ENCODE data around the gene ACSM2A.
"Not testable (repeated sequence)": the region's sequence is repeated elsewhere in the genome, so short reads cannot be mapped to it uniquely, and the experiment has no call there.

Gene ACSM2A

DNA sequence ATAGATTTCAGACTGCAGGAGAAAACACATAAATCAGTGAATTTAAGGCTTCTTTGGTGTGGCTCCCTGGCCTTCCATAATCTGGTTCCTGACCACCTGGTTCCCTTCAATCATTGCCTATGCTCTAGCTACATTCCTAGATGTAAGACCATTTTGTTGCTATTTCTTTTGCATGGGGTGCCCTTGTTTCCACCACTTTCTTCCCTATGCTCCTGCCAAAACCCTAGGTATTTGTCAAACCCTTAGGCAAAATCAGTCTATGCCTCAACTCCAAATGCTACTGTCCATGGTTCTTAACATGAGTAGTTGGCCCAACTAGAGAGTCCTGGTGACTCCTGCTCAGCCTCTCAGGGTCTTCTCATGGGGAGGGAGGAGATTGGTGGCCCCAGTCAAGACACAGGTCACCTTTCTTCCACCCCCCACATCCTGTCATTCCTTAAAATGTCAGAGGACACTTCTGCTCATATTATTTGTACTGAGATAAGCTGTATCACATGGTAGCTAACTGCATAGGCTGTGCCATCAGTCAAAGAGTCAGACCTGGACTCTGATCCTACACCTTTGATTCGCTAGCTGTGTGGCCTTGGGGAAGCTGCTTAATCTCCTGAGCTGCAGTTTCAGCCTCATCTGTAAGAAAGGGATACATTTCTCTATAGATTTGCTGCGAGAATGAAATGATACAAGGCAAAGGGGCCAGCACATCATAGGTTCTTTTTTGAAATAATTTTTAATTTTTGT is 27.0 kb upstream of the ACSM2A start:
- no peak for TF ChIP-seq Cebpa-rat (IDR thresholded peaks at IDR 0.05)
- no peaks in the 10 kb centered on the region for H3K36me3 ChIP-seq
- no peaks in the 10 kb centered on the region for H4K20me1 ChIP-seq
- H3K27me3 ChIP-seq: no peaks in the 10 kb centered on the region
- H3K4me3 ChIP-seq: no peak overlapping the region
- no peak overlapping the region for H3K27ac ChIP-seq
- H3K9me3 ChIP-seq: no peaks in the 10 kb centered on the region
- no peak overlapping the region for H3K9ac ChIP-seq
- H3K4me1 ChIP-seq: no peaks in the 10 kb centered on the region
- no peak overlapping the region for H3K4me2 ChIP-seq

DNA sequence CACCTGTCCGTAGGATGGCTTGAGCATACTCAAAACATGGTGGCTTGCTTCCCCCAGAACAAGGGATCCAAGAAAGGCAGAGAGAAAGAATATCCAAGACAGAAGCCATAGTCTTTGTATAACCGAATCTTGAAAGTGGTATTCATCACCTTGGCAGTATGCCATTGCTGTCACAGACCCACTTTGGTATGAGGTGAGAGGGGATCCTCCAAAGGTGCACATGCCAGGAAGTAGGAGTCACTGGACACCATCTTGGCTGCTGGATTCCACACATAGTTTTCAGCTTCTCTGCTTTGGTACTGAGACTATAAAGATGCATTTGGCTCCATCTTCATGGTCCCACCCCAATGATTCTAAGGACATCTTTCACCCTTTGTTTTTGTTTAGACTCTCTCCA is 23.9 kb upstream of the ACSM2A start:
- not testable (repeated sequence) for H4K20me1 ChIP-seq, H3K9me3 ChIP-seq, H3K4me2 ChIP-seq, H3K27ac ChIP-seq, H3K9ac ChIP-seq, H3K4me3 ChIP-seq, H3K4me1 ChIP-seq, H3K36me3 ChIP-seq, H3K27me3 ChIP-seq

- H3K9me3 ChIP-seq, H3K4me2 ChIP-seq, H3K36me3 ChIP-seq, H3K9ac ChIP-seq, H3K4me3 ChIP-seq, H3K27me3 ChIP-seq, H4K20me1 ChIP-seq, H3K27ac ChIP-seq, H3K4me1 ChIP-seq: not testable (repeated sequence)
These were observed 21.8 kb upstream of the ACSM2A start for GRCh38 chr16:20429499-20429898.

DNA sequence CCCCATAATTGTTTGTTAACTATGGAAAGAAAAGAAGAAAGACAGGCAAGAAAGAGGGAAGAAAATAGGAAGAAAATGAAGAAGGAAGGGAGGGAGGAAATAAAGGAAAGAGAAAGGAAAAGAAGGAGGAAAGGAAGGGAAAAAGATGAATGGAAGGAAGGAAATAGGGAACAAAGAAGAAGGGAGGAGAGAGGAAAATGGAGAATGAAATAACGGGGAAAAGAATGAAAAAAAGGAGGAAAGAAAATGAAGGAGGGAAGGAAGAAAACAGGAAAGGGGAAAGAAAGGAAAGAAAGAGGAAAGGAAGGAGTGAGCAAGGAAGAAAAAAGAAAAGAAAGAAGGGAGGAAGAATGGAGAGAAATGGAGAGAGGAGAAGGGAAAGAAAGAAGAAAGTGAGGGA is 20.8 kb upstream of the ACSM2A start:
- not testable (repeated sequence) for H3K4me1 ChIP-seq, H3K27me3 ChIP-seq, H3K9ac ChIP-seq, H3K4me3 ChIP-seq, H3K4me2 ChIP-seq, H3K27ac ChIP-seq, H3K9me3 ChIP-seq, H3K36me3 ChIP-seq, H4K20me1 ChIP-seq

GRCh38 chr16:20430948-20431347 is 20.4 kb upstream of the ACSM2A start:
- H3K4me1 ChIP-seq: no peaks in the 10 kb centered on the region
- TF ChIP-seq Cebpa-rat (IDR thresholded peaks at IDR 0.05): no peak
- no peak overlapping the region for H3K9ac ChIP-seq
- no peaks in the 10 kb centered on the region for H3K27me3 ChIP-seq
- H3K36me3 ChIP-seq: no peaks in the 10 kb centered on the region
- H3K4me3 ChIP-seq: no peak overlapping the region
- H4K20me1 ChIP-seq: no peaks in the 10 kb centered on the region
- no peaks in the 10 kb centered on the region for H3K9me3 ChIP-seq
- H3K4me2 ChIP-seq: no peak overlapping the region
- no peak overlapping the region for H3K27ac ChIP-seq

DNA sequence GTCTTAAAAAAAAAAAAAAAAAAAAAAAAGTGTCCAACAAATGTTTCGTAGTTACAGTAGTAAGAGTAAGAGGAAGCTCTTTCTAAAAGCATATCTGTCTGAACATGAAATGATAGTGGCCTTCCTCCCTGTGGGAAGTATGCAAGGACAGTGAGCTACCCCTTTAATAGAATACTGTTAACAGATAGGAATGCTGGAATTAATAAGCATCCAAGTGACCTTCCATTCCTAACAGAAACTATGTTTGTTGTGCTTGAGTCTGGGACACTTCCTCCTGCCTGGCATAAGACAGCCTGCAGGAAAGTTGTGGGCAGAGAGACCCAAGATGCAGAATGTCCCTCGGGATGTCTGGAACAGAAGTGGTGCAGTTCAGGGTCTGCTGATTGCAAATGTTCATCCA is 12.4 kb upstream of the ACSM2A start:
- H3K27me3 ChIP-seq, H3K36me3 ChIP-seq, H3K4me1 ChIP-seq, H4K20me1 ChIP-seq, H3K9ac ChIP-seq, H3K9me3 ChIP-seq, H3K27ac ChIP-seq, H3K4me2 ChIP-seq, H3K4me3 ChIP-seq: not testable (repeated sequence)

GRCh38 chr16:20439820-20440231 is 11.5 kb upstream of the ACSM2A start:
- H3K9ac ChIP-seq, H3K4me1 ChIP-seq, H3K4me2 ChIP-seq, H3K27me3 ChIP-seq, H3K9me3 ChIP-seq, H3K36me3 ChIP-seq, H3K27ac ChIP-seq, H3K4me3 ChIP-seq, H4K20me1 ChIP-seq: not testable (repeated sequence)

DNA sequence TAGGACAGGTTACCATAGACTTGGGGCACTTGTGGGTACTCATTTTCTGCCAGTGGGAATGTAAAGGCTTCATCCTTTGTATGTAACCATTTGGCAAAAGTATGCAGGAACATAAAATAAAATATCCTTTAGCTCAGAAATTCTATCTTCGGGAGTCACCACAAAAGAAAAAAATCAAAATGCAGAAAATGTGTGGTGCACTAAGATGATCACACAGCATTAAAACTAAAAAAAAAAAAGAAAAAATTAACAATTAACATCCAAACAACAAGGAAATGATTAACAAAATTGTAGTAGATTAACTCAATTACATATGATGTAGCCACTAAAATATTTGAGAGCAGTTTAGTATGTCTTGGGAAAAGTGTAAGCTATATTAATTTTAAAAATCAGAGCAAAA is 10.6 kb upstream of the ACSM2A start:
- not testable (repeated sequence) for H3K27me3 ChIP-seq, H3K4me3 ChIP-seq, H3K4me1 ChIP-seq, H4K20me1 ChIP-seq, H3K4me2 ChIP-seq, H3K36me3 ChIP-seq, H3K9ac ChIP-seq, H3K27ac ChIP-seq, H3K9me3 ChIP-seq

DNA sequence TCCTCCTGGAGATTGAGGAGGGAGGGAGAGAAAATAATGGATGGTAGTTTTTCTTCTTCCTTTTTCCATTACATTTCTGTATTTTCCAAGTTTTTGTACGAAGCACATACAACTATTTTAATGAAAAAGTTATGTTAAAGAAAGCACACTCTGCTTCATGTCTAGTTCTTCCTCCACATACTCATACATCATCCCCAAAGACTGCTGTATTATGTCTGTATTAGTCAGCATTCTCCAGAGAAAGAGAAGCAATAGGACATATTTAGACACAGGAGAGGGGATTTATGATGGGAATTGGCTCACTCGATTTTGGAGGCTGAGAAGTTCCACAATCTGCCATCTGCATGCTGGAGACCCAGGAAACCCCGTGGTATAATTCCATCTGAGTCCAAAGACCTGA is 10.1 kb upstream of the ACSM2A start:
- no peak overlapping the region for H3K9ac ChIP-seq
- H3K4me2 ChIP-seq: no peak overlapping the region
- TF ChIP-seq Cebpa-rat (IDR thresholded peaks at IDR 0.05): no peak
- no peak overlapping the region for H3K27ac ChIP-seq
- no peaks in the 10 kb centered on the region for H3K9me3 ChIP-seq
- H3K4me3 ChIP-seq: no peak overlapping the region
- no peaks in the 10 kb centered on the region for H4K20me1 ChIP-seq
- no peaks in the 10 kb centered on the region for H3K27me3 ChIP-seq
- H3K4me1 ChIP-seq: no peaks in the 10 kb centered on the region
- no peaks in the 10 kb centered on the region for H3K36me3 ChIP-seq

DNA sequence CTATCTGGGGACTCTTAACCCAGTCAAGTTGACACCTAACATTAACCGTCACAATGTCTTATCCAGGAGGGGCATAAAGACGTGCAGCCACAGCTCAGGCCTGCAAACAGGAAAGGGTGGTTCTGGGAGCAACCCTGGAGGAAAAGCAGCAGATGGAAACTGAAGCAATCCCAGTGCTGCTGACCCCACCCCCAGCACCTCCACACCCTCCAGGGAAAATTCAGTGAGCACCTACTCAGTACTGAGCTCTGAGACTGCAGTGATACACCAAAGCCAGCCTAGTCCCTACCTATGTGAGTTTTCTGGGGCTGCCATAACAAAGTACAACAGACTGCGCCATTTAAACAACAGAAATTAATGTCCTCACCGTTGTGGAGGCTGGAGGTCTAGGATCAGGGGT is 9.5 kb upstream of the ACSM2A start:
- not testable (repeated sequence) for H3K9me3 ChIP-seq, H3K27me3 ChIP-seq, H3K4me3 ChIP-seq, H3K27ac ChIP-seq, H4K20me1 ChIP-seq, H3K9ac ChIP-seq, H3K4me1 ChIP-seq, H3K4me2 ChIP-seq, H3K36me3 ChIP-seq

GRCh38 chr16:20446652-20447393 is 4.5 kb upstream of the ACSM2A start:
- H3K27me3 ChIP-seq, H4K20me1 ChIP-seq, H3K9ac ChIP-seq: not testable (repeated sequence)

DNA sequence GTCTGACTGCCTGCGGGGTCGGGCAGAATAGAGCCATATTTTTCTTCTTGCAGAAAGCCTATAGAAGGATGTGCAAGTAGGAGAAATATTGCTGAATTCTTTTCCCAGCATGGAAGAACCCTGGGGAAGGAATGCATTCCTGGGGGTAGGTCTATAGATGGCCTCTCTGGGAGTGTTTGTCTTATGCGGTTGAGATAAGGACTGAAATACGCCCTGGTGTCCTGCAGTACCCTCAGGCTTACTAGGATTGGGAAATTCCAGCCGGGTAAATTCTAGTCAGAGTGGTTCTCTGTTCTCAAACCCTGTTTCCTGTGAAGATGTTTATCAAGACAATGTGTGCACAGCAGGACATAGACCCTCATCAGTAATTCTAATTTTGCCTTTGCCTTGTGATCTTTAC is 2.3 kb downstream of the ACSM2A start:
- H3K9ac ChIP-seq, H3K4me1 ChIP-seq, H3K27ac ChIP-seq, H3K36me3 ChIP-seq, H3K4me3 ChIP-seq, H3K27me3 ChIP-seq, H3K4me2 ChIP-seq, H4K20me1 ChIP-seq, H3K9me3 ChIP-seq: not testable (repeated sequence)

More at GRCh38 chr16:20446652-20447393, 4.5 kb upstream of the ACSM2A start:
- H3K9me3 ChIP-seq, H3K4me3 ChIP-seq, H3K36me3 ChIP-seq, H3K27ac ChIP-seq, H3K4me1 ChIP-seq, H3K4me2 ChIP-seq: not testable (repeated sequence)

DNA sequence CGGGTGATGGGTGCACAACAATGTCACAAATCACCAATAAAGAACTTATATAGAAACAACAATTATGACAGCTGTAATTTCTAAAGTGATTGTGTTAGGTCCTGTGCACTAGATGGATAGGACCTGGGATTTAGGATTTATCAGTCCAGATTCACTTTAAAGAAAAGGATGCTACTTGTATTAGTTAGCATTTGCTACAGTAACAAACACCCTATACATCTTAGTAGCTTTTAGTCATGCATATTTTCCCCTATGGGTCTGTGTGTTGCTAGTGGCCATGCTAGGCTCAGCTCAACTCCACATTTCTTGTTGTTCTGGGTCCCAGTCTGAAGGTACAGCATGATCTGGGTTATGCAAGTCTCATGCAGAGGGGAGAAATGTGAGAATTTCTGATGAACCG is 7.9 kb downstream of the ACSM2A start:
- not testable (repeated sequence) for H3K27me3 ChIP-seq, H4K20me1 ChIP-seq, H3K4me3 ChIP-seq, H3K4me2 ChIP-seq, H3K36me3 ChIP-seq, H3K9me3 ChIP-seq, H3K27ac ChIP-seq, H3K9ac ChIP-seq, H3K4me1 ChIP-seq

GRCh38 chr16:20460313-20460712 is 9.0 kb downstream of the ACSM2A start:
- not testable (repeated sequence) for H3K36me3 ChIP-seq, H4K20me1 ChIP-seq, H3K4me2 ChIP-seq, H3K27me3 ChIP-seq, H3K9ac ChIP-seq, H3K9me3 ChIP-seq, H3K4me3 ChIP-seq, H3K4me1 ChIP-seq, H3K27ac ChIP-seq

DNA sequence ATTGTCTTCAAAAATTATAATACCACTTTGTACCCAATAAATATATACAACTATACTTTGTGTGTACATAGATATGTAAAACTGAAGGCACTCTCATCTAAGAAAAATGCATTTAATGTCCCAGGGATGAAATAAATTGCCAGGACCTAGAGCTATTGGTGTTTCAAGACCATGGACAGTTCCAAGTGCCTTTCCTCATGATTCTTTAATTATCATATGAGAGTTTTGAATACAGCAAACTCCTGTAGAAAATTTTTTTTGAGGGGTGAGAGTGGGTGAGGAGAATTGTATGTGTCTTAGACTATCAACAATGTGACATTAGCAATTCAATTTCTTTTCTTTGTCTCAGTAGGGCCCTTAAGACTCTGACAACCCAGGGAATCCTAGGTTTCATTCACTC is 17.6 kb downstream of the ACSM2A start:
- H4K20me1 ChIP-seq: not testable (repeated sequence)

More for the DNA sequence above, 17.6 kb downstream of the ACSM2A start:
- H3K4me2 ChIP-seq, H3K4me3 ChIP-seq, H3K27me3 ChIP-seq, H3K9ac ChIP-seq, H3K36me3 ChIP-seq, H3K27ac ChIP-seq, H3K4me1 ChIP-seq, H3K9me3 ChIP-seq: not testable (repeated sequence)

Measured in BLaER1 (cell line).